Measurements from ENCODE around the gene CPT2.

DNA sequence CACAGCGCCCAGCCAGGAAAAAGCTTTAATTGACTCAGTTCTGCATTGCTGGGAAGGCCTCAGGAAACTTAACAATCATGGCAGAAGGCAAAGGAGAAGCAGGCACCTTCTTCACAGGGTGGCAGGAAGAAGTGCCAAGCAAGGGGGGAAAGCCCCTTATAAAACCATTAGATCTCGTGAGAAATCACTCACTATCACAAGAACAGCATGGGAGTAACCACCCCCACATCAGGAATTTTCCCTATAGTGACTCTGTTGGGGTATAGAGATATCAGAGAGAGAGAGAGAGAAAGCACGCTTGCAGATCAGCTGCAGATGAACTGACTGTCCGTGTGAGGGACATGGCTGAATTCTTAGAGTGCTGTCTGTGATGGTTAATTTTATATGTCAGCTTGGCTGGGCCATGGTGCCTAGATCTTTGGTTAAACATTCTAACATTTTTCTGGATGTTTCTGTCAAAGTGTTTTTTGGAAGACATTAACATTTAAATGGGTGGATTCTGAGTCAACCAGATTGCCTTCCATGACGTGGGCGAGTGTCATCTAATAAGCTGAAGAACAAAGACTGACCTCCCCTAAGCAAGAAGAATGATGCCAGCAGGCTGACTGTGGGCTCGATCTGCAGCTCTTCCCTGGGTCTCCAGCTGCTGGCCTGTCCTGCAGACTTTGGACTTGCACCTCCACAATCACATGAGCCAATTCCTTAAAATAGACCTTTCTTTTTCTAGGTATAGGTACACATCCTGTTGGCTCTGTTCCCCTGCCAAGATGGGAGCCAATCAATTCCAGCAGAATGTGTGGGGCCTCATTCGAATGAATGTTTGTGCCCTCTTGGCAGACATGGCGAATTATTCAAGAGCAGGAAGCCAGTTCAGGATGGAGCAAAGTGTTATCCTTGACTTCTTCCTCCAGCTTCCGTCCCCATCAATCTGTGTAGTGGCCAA, 21.4 kb upstream of the CPT2 start:
- TF ChIP-seq, protein P1, sequence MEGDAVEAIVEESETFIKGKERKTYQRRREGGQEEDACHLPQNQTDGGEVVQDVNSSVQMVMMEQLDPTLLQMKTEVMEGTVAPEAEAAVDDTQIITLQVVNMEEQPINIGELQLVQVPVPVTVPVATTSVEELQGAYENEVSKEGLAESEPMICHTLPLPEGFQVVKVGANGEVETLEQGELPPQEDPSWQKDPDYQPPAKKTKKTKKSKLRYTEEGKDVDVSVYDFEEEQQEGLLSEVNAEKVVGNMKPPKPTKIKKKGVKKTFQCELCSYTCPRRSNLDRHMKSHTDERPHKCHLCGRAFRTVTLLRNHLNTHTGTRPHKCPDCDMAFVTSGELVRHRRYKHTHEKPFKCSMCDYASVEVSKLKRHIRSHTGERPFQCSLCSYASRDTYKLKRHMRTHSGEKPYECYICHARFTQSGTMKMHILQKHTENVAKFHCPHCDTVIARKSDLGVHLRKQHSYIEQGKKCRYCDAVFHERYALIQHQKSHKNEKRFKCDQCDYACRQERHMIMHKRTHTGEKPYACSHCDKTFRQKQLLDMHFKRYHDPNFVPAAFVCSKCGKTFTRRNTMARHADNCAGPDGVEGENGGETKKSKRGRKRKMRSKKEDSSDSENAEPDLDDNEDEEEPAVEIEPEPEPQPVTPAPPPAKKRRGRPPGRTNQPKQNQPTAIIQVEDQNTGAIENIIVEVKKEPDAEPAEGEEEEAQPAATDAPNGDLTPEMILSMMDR (IDR thresholded peaks at IDR 0.05), result no peak
- no peak for TF ChIP-seq EP300 (IDR thresholded peaks at IDR 0.05)
